Stomach smooth muscle (tissue), 2 donors: ENCODE data around the gene CARS1.

Source experiments
- H3K27ac ChIP-seq: one replicate; pipeline ENCODE4 v1.7.0; 2013; ENCODE audit warnings: mild to moderate bottlenecking, low read length, inconsistent platforms
- H3K27me3 ChIP-seq, 2 donors: one replicate each; pipeline ENCODE4 v1.7.0; 2013; ENCODE audit warnings: low read length in 2 of 2; ENCODE audit not compliant: insufficient read depth in 2 of 2, control insufficient read depth in 1 of 2
- H3K36me3 ChIP-seq, 2 donors: one replicate each; pipeline ENCODE4 v1.7.0; 2013; ENCODE audit warnings: low read length in 2 of 2; ENCODE audit not compliant: control insufficient read depth in 2 of 2, insufficient read depth in 2 of 2
- H3K4me1 ChIP-seq: one replicate; pipeline ENCODE4 v1.7.0; 2013; ENCODE audit warnings: low read length; ENCODE audit not compliant: control insufficient read depth, insufficient read depth
- H3K4me3 ChIP-seq, 2 donors: one replicate each; pipeline ENCODE4 v1.7.0; 2013; ENCODE audit warnings: low read length in 2 of 2
- H3K9ac ChIP-seq, 2 donors: one replicate each; pipeline ENCODE4 v1.7.0; 2013; ENCODE audit warnings: low read length in 2 of 2, mild to moderate bottlenecking in 1 of 2
- H3K9me3 ChIP-seq, 2 donors: one replicate each; pipeline ENCODE4 v1.7.0; 2013; ENCODE audit warnings: low read length in 2 of 2; ENCODE audit not compliant: control insufficient read depth in 2 of 2
- donor health status: healthy.
- donor health status: Pancreatic carcinoma.

CARS1 gene

DNA sequence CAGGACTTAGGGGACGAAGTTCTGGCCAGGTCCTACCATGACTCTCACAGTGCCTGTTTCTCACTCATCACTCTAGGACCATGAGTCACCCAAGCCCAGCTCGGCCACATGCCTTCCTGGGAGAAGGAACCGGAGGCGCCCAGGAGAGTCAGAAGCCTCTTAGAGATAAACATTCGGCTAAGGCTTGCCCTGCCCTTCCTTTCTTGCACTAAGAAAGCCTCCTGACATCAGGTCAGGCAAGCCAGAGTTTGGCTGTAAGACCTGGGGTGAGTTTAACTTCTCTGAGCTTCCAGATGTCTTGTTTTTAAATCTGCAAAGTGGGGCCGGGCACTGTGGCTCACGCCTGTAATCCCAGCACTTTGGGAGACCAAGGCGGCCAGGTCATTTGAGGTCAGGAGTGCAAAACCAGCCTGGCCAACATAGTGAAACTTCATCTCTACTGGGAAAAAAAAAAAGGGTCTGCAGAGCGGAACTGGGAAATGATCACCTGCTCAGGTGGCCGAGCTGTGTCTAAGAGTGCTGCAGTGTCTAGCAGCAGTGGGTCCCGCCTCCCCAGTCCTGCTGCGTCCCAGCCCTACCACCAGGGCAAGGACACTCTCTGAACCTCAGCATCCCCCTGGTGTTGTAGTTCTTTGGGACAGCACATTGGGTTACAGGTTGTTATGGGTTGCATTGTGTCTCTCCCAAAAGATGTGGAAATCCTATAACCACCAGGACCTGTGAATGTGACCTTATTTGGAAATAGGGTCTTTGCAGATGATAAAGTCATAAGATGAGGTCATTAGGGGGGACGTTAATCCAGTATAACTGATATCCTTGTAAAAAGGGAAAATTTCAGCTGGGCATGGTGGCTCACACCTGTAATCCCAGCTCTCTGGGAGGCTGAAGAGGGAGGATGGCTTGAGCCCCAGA is 1.8 kb upstream of the CARS1 start:
- peaks cover 25% of the 10 kb centered on the region for H3K4me1 ChIP-seq
- peaks cover 3 to 4% of the 10 kb centered on the region in 2 donors for H3K36me3 ChIP-seq
- no peaks in the 10 kb centered on the region for H3K9me3 ChIP-seq
- no peak overlapping the region for H3K4me3 ChIP-seq
- H3K27ac ChIP-seq: no peak overlapping the region
- no peaks in the 10 kb centered on the region for H3K27me3 ChIP-seq
- H3K9ac ChIP-seq: no peak overlapping the region

GRCh38 chr11:3056296-3057068 is 741 bp downstream of the CARS1 start:
- H3K4me3 ChIP-seq: peak overlapping the region; percentile 87 to 88
- H3K9me3 ChIP-seq: no peaks in the 10 kb centered on the region
- H3K27me3 ChIP-seq: no peaks in the 10 kb centered on the region
- peaks cover 28% of the 10 kb centered on the region for H3K4me1 ChIP-seq
- H3K36me3 ChIP-seq: peaks cover 4 to 7% of the 10 kb centered on the region in 2 donors
- peak overlapping the region; percentile 76 to 90 for H3K9ac ChIP-seq
- H3K27ac ChIP-seq: peak overlapping the region; percentile 75

GRCh38 chr11:3055891-3056290 is 1.3 kb downstream of the CARS1 start:
- no peak overlapping the region for H3K27ac ChIP-seq
- H3K4me3 ChIP-seq: peak overlapping the region; percentile 87 to 88
- H3K9me3 ChIP-seq: no peaks in the 10 kb centered on the region
- peak overlapping the region; percentile 76 to 90 for H3K9ac ChIP-seq
- H3K4me1 ChIP-seq: peaks cover 32% of the 10 kb centered on the region
- H3K36me3 ChIP-seq: peaks cover 4 to 8% of the 10 kb centered on the region in 2 donors
- no peaks in the 10 kb centered on the region for H3K27me3 ChIP-seq

- Histone ChIP-seq H3K36me3 (peaks cover 4 to 9% of the 10 kb centered on the region in 2 donors), H3K9ac (no peak overlapping the region), H3K4me3 (no peak overlapping the region), H3K27me3 (no peaks in the 10 kb centered on the region), H3K4me1 (peaks cover 45% of the 10 kb centered on the region), H3K27ac (no peak overlapping the region), H3K9me3 (no peaks in the 10 kb centered on the region)
Observed at GRCh38 chr11:3052567-3052966, 4.7 kb downstream of the CARS1 start.

GRCh38 chr11:3052109-3052479 is 5.1 kb downstream of the CARS1 start:
- no peaks in the 10 kb centered on the region for H3K9me3 ChIP-seq
- H3K27ac ChIP-seq: no peak overlapping the region
- H3K27me3 ChIP-seq: no peaks in the 10 kb centered on the region
- H3K4me1 ChIP-seq: peaks cover 42% of the 10 kb centered on the region
- H3K36me3 ChIP-seq: peaks cover 4 to 12% of the 10 kb centered on the region in 2 donors
- H3K9ac ChIP-seq: no peak overlapping the region
- no peak overlapping the region for H3K4me3 ChIP-seq

- Histone ChIP-seq H3K9me3 (no peaks in the 10 kb centered on the region), H3K36me3 (peaks cover 4 to 12% of the 10 kb centered on the region in 2 donors), H3K4me3 (no peak overlapping the region), H3K9ac (no peak overlapping the region), H3K27ac (no peak overlapping the region), H3K27me3 (no peaks in the 10 kb centered on the region), H3K4me1 (peaks cover 39% of the 10 kb centered on the region)
Observed at GRCh38 chr11:3051196-3052108, 5.8 kb downstream of the CARS1 start.

GRCh38 chr11:3050386-3051195 is 6.6 kb downstream of the CARS1 start:
- H3K36me3 ChIP-seq: peaks cover 4 to 14% of the 10 kb centered on the region in 2 donors
- peaks cover 31% of the 10 kb centered on the region for H3K4me1 ChIP-seq
- H3K4me3 ChIP-seq: no peak overlapping the region
- no peaks in the 10 kb centered on the region for H3K9me3 ChIP-seq
- no peaks in the 10 kb centered on the region for H3K27me3 ChIP-seq
- peak overlapping the region; percentile 18 for H3K27ac ChIP-seq
- no peak overlapping the region for H3K9ac ChIP-seq

GRCh38 chr11:3049430-3050243 is 7.6 kb downstream of the CARS1 start:
- H3K4me3 ChIP-seq: peak overlapping the region; percentile 29 to 31

DNA sequence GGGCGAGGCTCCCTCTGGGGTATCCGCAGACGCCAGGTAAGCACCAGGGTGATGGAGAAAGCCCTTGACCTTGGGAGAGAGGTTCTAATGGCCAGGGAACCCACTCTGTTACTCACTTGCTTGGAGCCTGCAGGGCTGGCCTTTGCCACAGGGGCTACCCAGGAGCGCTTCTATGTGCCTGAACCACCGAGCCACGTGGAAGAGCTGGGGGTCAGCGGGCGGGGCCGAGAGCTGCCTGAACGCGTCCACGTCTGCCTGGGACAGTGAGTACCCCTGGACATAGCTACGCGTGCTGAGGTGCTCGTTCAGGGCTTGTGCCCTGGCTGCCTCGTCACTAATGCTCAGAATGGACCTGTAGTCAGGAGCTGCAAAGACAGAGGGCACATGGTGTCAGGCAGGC is 9.6 kb downstream of the CARS1 start:
- H3K9me3 ChIP-seq: no peaks in the 10 kb centered on the region
- H3K4me1 ChIP-seq: peaks cover 40% of the 10 kb centered on the region
- H3K9ac ChIP-seq: no peak overlapping the region
- H3K27me3 ChIP-seq: no peaks in the 10 kb centered on the region
- H3K36me3 ChIP-seq: peaks cover 4 to 15% of the 10 kb centered on the region in 2 donors
- no peak overlapping the region for H3K4me3 ChIP-seq
- no peak overlapping the region for H3K27ac ChIP-seq

More at GRCh38 chr11:3049430-3050243, 7.6 kb downstream of the CARS1 start:
- H3K9me3 ChIP-seq: no peaks in the 10 kb centered on the region
- peak overlapping the region; percentile 62 to 66 for H3K9ac ChIP-seq
- H3K4me1 ChIP-seq: peaks cover 24% of the 10 kb centered on the region
- H3K36me3 ChIP-seq: peaks cover 7 to 17% of the 10 kb centered on the region in 2 donors
- no peaks in the 10 kb centered on the region for H3K27me3 ChIP-seq
- peak overlapping the region; percentile 76 for H3K27ac ChIP-seq
